ENCODE data around the gene ACVR1B.

Gene ACVR1B

DNA sequence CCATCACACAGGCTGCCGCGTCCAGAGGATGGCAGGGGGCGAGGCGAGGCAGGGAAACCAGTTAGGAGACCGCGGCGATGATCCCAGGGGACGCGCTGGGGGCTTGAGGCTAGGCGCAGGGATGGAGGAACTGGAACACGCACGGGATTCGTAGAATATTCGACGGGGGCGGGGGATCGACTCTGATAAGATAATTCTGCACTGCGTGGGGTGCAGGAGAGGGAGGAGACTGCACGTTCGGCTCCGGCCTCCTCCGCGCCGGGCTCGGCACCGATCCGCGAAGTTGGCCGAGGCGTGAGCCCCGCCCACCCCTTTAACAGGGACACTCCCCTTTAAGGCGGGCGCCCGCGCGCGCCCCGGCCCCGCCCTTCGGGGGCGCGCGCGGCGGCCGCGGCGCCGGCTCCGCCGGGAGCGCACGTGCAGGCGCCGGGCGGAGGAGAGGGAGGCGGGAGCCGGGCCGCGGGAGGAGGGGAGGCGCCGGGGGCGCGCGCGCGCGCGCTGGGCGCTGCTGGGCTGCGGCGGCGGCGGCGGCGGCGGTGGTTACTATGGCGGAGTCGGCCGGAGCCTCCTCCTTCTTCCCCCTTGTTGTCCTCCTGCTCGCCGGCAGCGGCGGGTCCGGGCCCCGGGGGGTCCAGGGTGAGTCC is at the start of gene ACVR1B:
Gene ACVR1B, plus strand, starts transcription at position 501 of the 644 bp plus-strand sequence. Its CDS starts 45 bp downstream, at position 546.
- DNase-seq, result peak; percentile 87

DNA sequence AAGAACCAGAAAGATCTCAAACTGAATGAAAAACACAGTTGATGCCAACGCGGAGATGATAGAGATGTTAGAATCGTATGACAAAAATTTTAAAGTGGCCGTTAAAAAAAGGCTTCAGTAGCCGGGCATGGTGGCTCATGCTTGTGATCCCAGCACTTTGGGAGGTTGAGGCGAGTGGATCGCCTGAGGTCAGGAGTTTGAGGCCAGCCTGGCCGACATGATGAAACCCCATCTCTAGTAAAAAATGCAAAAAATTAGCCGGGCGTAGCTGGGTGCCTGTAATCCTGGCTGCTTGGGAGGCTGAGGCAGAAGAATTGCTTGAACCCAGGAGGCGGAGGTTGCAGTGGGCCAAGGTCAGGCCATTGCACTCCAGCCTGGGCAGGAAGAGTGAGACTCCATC is 49.6 kb upstream of the ACVR1B start:
- no peak for DNase-seq

DNA sequence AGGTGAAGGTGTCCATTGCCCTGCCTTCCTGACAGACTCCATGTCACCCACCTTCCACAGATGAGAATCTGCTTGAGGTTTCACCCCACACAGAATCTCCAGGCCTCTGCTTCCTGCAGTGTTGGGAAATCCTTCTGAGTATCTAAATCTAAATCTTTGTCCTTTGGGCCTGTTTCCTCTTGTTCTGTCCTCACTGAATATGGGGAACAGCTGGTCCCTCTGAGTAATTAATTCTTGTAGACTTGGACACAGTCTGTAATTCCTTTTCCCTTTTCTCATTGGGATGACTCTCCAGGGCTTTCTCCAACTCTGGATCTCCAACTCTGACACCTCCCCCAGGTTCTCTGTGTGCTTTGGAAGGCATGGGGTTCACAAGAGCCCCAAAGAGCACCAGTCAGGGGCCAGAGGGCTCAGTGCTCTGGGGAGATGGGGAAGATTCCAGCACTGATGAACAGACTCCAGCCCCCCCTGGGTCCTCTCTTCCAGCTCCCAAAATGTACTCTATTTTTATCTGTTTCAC is 46.5 kb upstream of the ACVR1B start:
- no peak for DNase-seq

DNA sequence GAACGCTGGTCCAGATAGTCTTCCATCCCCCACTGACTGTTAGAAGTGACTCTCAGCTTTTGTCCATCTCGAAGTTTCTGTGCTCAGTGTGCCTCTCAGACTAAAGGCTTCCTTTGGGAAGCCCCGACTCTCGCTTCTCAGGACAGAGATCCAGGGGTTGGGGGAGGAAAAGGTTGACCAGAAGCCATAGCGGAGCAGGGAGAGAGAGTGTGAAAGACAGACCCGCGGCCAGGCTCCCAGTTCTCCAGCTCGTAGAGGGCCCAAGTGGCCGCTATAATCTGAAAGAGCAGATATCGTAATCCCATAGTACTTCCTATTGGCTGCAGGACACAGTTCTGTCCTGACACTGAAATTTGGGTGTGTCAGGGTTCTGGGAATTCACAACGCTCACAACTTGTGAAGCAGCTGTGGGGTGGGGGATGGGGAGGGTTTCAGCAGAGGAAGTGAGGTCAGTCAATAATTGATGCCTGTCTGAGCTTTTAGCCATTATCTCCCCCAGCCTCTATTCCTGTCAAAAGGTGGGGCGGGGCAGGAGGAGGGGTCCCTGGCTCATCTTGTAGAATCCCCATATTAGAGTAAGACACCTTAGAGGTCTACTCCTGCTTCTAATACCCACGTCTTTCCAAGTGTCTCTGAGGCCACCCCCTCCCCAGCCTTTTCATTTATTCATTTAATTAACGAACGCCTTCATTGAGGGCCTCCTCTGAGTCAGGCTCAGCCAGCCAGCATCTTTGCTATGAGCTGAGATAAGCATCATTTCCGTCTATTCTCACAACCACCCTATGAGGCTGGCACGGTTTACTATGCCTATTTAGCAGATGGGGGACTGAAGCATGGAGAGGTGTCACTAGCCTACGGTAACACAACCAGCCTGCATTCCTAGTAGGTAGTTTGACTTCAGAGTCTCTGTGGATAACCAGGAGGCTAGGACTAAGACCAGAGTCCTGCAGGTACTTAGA is 45.7 kb upstream of the ACVR1B start:
- peak; percentile 24 for DNase-seq

DNA sequence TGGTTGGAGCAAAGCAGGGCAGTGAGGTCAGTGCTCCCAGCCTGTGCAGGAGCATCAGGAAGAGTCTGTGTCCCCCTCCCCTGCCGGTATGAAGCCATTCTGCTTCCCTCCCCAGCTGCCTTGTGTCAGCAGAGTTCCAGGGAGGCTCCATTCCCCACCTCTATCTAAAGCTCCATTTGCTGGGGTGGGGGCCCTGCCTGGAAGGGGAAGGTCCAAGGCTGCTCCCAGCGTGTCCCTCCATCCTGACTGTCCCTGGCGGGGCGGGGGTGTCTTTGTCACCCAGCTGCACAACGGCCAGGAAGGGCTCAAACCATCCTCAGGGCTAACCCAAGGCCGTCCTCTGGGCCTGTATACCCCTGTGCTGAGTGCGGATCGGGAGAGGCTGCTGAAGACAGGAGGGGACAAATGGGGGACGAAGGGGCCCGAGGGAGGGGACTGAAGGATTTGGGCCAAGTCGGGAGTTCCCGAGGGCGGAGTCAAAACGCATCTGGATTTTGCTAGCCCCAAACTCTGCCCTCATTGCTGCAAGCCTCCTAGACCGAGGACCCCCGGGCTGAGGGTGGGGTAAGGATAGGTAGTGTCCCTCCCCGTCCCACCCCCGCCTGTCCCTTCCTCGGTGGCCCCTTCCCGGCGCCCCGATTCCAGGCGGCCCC is 44.9 kb upstream of the ACVR1B start:
- DNase-seq, result no peak

DNA sequence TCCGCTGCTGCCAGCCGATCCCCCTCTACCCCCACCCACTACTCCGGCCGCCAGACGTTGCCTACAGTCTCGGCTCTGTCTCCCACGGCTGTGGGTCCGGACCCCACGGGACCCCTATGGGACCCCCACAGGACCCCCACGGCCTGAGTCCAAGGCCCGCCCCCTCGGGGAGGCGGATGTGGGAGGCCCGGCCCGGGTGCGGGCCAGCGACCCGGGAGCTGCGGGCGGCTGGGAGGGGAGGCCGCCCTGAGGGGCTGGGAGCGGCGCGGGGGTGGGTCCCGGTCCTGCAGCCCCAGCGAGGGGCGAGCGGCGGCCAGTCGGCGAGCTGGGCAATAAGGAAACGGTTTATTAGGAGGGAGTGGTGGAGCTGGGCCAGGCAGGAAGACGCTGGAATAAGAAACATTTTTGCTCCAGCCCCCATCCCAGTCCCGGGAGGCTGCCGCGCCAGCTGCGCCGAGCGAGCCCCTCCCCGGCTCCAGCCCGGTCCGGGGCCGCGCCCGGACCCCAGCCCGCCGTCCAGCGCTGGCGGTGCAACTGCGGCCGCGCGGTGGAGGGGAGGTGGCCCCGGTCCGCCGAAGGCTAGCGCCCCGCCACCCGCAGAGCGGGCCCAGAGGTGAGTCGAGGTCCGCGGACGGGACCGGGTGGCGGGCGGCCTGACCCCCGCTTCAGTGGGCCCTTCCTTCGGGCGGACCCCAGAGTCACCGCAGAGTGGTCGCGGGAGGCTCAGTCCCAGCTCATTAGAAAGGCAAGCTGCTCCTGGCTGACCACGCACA is 44.2 kb upstream of the ACVR1B start, which contains the start of gene ACVRL1:
Gene ACVRL1, plus strand, starts transcription at position 422 of the 773 bp plus-strand sequence. CDS start 4,971 bp downstream, outside the sequence.
- no peak for DNase-seq

DNA sequence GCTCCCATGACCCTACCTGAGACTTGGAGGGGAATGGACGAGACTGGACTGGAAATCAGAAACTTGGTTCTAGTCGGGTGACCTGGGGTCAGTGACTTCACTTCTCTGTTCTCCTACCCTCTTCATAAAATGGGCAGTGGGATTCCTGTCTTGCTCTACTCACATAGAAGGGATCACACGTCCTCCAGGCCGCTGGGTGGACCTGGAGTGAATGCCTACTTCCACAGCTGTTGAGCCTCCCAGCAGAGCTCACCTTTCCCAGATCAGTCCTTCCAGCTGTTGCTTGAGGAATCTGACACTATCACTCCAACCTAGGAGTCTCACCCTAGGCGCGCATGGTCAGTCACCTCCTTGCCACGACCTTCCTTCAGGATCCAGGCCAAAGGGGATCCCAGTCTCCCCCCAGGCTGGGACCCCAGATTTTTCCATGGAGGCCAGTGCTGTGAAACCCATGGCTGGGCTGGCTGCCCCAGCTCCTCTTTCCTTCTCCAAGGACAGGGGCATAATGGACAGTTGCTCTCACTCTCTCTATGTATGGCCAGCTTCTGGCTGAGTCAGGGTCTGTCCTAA is 43.6 kb upstream of the ACVR1B start:
- DNase-seq, result no peak

DNA sequence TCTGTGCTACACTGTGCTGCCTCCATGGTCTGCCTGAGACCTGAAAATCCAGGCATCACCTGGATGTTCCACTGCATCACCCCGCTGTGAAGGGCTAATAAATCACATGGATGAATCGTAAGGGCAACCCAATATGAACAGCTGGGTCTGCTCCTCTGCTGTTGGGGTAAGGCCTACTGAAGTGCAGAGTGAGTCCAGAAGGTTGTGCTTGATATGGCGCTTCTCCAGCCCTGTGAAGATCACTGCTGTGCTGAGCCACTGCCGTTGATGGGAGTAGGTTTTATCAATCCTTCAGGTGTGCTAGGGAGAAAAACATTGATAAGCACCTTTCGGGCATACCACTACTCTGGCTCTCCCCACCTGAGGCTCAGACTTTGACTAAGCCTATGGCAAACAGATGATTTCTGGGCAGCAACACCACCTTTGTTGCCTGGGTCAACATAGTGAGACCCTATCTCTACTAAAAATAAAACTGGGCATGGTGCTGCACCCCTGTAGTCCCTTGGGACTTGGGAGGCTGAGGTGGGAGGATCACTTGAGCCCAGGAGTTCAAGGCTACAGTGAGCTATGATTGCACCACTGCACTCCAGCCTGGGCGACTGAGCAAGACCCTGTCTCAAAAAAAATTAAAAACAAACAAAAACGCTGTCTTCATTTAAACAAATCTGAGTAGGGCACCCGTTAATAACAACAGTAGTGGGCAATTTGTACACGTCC is 42.5 kb upstream of the ACVR1B start:
- DNase-seq, result no peak

DNA sequence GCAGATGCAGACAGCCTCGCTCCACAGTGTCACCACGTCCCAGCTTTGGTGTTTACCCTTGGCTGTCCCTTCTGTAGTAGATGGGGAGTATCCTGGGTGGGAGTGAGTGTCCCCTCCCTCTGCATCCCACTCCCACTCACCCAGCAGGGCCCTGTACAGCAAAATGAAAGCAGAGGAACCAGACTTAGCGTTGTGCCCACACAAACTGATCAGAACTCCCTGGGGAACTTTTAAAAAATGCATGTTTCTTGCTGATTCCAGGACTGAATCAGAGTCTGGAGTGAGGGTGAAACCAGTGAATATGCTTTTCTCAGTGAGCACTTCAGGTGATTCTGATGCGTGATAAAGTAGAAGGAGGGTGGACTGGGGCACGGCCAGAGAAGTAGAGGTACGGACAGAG is 41.3 kb upstream of the ACVR1B start:
- no peak for DNase-seq

DNA sequence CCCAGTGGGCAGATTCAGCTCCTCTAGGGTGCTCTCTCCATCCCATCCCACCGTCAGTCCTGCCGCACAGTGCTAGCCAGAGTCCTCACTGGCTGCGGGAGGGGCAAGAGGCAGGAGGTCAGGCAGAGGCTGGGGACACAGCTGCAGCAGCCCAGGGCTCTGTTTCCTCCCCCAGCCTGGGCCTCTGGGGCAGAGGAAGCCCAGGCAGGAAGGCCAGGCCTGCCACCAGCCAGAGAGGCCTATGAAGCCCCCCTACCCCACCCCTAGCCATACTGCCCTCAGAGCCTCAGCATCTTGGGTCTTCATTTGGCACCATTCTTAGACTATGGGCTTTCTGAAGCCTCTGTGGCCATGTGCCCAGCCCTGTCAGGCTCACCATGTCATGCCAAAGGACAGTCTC is 40.8 kb upstream of the ACVR1B start:
- no peak for DNase-seq

DNA sequence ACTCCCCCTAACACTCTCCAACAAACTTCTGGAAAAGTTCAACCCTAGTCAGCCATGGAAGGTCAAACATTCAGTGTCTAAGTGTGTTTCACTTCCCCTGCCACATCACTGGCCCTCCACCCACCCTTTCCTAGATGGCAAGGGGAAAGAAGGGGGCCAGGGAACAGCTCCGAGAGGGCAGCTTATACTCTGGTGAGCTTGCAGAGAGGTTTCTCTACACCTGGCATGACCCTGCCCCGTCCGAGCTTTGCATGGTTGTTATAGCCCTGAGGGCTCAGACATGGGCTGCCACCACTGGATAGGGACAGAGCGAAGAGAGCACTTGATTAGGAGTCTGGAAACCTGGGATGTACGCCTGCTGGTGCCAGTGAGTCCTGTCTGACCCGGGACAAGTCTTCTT is 40.2 kb upstream of the ACVR1B start:
- DNase-seq, result no peak

DNA sequence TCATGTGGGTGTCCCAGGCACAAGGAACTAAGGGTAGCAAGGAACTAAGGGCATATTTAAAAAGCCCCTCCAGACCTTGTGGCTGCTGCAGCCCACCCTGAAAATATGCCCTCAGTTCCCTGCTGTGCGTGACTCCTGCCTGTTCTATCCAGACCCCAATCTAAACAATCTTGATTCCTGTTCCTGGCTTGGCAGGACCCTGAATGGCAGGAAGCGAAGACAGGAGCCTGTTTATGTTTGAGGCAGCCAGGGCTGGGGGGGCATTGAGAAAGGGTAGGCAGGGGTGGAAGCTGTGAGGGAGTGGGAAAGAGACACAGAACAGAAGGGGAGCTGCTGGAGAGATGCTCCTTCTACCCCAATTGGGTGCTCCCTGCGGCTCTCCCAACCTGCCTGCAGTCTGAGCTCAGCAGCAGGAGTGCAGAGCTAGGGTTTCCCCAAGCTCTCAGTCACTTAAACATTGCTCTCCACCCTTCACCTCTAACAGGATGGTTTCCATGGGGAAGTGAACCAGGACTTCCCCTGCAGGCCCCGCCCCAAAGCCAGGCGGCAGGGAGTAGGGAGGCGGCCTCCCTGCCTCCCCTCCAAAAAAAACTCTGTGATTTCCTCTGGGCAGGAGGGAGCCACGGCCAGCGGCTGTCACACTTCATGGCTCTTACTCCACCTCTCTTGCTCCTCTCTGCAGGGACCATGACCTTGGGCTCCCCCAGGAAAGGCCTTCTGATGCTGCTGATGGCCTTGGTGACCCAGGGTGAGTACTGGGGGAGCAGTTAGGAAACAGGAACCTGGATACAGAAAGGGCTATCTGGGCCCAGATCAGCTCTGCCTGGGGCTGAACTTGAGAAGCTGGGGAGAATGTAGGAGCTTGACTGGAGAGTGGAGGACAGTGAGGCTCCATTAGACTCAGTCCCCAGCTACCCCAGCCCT is 39.4 kb upstream of the ACVR1B start:
- DNase-seq, result no peak

DNA sequence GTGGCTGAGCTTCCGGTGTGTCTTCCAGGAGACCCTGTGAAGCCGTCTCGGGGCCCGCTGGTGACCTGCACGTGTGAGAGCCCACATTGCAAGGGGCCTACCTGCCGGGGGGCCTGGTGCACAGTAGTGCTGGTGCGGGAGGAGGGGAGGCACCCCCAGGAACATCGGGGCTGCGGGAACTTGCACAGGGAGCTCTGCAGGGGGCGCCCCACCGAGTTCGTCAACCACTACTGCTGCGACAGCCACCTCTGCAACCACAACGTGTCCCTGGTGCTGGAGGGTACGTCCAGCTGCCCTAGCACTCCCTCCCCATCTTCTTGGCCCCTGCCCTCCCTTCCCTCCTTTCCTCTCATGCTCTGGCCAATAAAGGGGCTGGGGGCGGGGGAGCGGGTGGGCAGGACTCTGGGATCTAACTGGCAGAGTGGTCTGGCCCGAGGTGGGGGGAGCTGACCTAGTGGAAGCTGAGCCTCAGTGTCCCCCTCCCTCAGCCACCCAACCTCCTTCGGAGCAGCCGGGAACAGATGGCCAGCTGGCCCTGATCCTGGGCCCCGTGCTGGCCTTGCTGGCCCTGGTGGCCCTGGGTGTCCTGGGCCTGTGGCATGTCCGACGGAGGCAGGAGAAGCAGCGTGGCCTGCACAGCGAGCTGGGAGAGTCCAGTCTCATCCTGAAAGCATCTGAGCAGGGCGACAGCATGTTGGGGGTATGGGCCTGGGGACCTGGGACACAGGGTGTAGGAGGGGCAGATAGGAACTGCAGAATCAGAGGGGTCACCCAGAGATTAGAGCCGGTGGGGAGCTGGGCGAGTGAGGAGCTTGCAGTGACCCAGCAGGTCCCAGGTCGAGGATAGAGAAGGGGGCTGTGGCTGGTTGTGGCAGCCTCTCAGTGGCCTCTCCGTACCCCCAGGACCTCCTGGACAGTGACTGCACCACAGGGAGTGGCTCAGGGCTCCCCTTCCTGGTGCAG is 38.1 kb upstream of the ACVR1B start:
- no peak for DNase-seq

DNA sequence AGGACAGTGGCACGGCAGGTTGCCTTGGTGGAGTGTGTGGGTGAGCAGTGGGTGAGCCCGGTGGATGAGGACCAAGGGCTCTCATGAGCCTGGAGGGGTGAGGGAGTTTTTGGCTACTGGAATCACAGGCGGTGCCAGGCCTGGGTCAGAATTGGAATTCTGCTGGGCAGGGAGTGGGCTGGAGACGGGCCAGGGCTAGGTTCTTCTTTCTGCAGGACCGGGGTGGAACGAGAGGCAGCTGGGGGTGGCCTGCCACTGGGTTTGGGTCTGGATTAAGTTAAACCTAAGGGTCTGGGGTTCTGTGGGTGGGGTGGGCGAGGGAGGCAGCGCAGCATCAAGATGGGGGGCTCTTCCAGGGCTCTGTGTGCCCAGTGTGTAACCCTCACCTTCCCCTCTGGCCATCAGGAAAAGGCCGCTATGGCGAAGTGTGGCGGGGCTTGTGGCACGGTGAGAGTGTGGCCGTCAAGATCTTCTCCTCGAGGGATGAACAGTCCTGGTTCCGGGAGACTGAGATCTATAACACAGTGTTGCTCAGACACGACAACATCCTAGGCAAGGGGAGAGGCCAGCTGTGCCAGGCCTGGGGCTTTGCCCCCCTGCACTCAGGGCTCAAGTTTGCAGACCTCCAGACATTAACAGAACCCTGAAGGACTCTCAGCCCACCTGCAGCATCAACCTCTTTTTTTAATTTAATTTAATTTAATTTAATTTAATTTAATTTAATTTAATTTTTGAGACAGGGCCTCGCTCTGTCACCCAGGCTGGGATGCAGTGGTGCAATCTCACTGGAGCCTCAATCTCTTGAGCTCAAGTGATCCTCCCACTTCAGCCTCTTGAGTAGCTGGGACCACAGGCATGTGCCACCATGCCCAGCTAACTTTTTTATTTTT is 37.2 kb upstream of the ACVR1B start:
- no peak for DNase-seq

DNA sequence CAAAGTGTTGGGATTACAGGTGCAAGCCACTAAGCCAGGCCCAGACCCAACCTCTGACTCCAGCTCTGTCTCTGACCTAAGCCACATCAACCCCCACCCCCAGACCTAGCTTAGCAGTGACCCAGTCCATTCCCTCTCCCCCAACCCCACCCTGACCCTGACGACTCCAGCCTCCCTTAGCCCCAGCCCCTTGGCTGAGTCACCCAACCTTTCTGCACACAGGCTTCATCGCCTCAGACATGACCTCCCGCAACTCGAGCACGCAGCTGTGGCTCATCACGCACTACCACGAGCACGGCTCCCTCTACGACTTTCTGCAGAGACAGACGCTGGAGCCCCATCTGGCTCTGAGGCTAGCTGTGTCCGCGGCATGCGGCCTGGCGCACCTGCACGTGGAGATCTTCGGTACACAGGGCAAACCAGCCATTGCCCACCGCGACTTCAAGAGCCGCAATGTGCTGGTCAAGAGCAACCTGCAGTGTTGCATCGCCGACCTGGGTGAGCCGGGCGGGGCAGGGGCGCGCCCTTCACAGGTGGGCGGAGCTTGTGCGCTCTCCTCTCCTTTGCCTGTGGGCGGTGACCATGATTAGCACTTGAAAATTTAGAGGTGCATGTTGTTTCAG is 36.4 kb upstream of the ACVR1B start:
- no peak for DNase-seq

DNA sequence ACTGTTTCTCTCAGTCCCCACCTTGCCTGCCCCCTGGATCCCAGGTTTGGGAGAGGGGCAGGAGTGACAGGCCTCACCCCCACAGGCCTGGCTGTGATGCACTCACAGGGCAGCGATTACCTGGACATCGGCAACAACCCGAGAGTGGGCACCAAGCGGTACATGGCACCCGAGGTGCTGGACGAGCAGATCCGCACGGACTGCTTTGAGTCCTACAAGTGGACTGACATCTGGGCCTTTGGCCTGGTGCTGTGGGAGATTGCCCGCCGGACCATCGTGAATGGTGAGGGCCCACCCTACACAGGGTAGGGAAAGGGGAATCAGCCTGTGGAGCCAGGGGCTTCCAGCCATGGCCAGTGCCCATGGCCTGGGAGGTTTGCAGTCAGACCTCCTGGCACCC is 35.5 kb upstream of the ACVR1B start:
- DNase-seq, result no peak

DNA sequence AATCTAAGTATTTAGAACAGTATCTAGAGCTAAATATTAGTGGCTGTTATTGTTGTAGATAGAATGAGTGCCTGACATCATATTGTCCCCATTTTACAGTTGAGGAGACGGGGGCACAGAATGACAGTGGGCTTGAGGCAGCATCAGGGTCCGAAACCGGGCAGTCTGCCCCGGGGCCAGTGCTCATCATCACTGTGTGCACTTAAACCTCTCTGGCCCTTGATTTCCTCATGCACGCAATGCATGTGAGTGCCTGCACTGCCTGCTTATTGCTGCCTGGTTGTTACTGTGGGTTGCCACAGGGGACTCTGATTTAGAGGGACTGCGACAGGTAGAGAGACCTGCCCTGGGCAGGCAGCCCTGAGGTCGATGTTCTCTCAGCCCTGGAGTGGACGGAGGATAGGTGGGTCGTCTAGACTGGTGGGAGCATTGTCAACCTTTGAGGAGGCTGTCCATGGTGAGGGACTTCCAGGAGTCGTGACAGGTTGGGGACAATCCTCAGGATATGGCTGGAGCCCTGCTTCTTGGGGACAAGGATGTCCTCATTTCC is 34.4 kb upstream of the ACVR1B start:
- no peak for DNase-seq

Measured in NCI-H2227 treated with DMSO at 0.1 percent for 48 hours (cell line).